ENCODE data around the gene ZAR1.
"Not testable (repeated sequence)": the region's sequence is repeated elsewhere in the genome, so short reads cannot be mapped to it uniquely, and the experiment has no call there.

Gene ZAR1, protein sequence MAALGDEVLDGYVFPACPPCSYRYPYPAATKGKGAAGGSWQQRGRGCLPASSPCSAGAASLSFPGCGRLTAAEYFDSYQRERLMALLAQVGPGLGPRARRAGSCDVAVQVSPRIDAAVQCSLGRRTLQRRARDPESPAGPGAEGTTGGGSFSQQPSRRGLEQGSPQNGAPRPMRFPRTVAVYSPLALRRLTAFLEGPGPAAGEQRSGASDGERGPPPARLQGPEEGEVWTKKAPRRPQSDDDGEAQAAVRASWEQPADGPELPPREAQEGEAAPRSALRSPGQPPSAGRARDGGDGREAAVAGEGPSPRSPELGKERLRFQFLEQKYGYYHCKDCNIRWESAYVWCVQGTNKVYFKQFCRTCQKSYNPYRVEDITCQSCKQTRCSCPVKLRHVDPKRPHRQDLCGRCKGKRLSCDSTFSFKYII

DNA sequence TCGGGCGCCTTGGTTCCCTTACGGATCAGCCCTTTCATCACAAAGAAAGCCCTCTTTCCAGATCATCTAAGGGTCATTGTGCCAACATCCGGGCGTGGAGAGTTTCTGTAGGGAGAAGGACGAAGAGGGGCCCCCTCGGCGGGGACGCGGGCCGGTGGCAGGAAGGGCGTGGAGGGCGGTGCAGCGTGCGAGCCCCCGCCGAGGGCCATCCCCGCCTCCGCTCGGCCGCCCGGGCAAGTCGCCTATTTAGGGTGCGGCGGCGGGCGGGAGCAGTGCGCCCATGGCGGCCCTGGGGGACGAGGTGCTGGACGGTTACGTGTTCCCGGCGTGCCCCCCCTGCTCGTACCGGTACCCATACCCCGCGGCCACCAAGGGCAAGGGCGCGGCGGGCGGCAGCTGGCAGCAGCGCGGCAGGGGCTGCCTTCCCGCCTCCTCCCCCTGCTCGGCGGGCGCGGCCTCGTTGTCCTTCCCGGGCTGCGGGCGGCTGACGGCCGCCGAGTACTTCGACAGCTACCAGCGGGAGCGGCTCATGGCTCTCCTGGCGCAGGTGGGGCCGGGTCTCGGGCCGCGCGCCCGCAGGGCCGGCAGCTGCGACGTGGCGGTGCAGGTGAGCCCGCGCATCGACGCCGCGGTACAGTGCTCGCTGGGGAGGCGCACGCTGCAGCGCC, at the start of gene ZAR1:
Gene ZAR1, plus strand, starts transcription at position 241 of the 668 bp plus-strand sequence. Its CDS starts 40 bp downstream, at position 281.
- peak; percentile 4 for DNase-seq

DNA sequence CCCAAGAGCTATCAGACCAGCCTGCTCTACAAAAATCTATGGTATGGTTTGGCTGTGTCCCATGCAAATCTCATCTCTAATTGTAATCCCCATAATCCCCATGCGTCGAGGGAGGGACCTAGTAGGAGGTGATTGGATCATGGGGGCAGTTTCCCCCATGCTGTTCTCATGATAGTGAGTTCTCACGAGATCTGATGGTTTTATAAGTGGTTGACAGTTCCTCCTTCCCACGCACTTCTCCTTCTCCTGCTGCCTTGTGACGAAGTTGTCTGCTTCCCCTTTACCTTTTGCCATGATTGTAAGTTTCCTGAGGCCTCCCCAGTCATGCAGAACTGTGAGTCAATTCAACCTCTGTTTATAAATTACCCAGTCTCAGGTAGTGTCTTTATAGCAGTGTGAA, 49.1 kb upstream of the ZAR1 start:
- DNase-seq: not testable (repeated sequence)

DNA sequence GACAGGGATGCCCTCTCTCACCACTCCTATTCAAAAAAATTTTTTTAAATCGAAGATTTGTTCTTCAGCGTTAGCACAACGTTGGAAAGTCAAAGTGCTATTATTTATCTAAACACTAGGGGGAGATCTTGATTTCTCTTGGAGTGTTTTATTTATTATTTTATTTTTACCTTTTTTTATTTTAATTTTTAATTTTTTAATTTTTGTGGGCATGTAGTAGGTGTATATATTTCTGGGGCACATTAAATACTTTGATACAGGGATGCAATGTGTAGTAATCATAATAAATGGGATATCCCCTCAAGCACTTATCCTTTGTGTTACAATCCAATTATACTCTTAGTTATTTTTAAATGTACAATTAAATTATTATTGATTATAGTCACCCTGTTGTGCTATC, 44.3 kb upstream of the ZAR1 start:
- DNase-seq: peak; percentile 9

DNA sequence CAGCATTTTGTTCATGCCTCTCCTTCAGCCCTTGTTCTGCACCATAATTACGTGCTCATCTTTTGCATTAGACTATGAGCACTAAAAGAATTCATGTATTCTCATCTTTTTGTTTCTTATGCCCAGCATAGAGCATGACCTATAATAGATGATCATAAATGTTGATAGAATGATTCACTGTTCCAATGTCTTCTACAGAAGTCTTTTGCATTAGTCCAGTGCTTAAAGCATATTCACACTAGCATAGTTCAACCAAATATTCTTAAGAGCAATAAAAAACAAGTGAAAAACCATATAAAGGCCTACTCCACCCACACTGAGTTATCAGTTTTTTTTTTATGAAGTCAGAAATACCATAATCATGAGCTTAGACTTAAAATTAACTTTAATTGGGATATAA, 43.4 kb upstream of the ZAR1 start:
- DNase-seq: no peak

DNA sequence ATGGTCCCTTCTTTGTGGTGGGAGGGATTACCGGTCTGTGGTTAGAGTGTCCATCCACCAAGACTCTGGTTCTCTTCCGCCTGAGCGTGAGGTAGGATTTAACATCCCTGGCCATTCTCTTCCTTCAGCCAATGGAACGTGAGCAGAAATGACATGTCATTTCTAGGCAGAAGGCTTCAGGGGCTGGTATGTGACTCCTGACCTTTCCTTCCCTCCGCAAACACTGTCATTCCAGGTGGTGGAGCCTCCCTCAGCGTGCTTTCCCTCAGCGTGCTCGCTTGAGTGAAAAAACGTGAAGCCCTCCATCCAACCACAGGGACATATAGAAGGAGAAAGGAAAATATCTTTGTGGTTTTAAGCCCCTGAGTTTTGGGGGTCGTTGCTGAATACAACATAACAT, 40.9 kb upstream of the ZAR1 start:
- no peak for DNase-seq

DNA sequence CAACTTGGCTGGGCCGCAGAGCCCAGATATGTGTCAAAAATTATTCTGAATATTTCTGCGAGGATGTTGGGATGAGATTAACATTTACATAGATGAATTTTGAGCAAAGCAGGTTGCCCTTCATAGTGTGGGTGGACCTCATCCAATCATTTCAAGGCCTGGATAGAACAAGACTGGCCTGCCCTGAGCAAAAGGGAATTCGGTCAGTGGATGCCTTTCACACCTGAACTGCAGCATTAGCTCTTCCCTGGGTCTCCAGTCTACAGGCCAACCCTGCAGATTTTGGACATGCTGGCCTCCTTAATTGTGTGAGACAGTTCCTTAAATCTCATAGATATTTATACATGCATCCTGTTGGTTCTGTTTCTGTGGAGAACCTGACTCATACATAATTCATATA, 39.3 kb upstream of the ZAR1 start:
- DNase-seq: no peak

DNA sequence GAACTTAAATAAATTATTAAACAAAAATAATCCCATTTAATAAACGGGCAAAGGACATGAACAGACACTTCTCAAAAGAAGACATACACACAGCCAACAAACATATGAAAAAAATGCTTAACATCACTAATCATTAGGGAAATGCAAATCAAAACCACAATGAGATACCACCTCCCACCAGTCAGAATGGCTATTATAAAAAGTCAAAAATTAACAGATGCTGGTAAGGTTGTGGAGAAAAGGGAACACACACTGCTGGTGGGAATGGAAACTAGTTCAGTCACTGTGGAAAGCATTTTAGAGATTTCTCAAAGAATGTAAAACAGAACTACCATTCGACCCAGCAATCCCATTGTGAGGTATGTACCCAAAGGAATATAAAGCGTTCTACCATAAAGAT, 38.4 kb upstream of the ZAR1 start:
- not testable (repeated sequence) for DNase-seq

DNA sequence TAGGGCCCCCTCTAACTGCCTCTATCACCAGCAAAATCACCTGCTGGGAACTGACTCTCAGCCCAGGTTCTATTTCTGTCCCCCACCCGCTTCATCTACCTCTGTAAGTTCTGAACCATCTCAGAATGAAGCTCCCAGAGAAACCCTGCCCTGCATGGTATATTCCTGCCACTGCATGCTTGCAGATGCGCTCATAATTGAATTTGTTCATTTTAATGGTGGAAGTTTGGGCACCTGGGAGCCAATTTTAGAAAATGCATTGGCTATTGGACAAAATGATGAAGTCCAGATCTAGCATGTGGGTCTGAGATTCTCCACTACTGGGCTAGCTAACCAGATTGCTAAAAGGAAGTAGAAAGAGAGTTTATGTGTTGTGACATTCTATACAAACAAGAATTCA, 35.5 kb upstream of the ZAR1 start:
- no peak for DNase-seq

DNA sequence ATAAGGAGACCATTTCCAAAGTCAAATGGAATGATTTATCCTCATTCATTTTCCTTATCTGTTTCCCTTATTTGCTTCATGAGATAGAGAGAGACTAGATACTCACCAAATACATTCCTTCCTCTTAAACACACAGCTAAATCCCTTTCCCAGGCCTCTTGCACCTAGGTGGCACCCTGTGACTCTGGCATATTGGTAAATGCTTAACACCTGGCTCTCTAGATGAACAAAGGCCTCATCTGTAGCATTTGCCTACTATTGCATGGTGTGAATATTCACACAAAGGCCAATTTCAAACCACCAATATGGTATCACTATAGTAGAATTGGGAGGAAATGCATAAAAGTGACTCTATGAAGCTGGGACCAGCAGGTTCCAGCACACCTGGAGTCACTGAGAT, 29.1 kb upstream of the ZAR1 start:
- DNase-seq: no peak

DNA sequence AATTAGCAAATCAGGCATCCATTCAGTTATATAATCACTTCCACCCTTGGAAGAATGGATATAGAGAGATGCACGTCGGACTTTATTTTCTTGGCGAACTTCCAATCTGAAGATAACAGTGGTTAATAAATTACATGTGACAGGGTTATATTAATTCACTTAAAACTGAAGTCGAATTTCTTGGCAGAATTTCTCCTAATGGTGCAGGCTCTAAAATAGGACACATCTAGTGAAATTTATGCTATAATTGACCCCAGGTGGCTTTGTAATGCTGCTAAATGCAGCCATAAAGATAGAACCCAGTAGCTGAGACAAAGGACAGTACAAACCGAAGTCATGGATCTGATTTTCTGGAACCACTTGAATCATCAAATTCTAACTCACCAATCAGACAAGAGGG, 27.7 kb upstream of the ZAR1 start:
- no peak for DNase-seq

DNA sequence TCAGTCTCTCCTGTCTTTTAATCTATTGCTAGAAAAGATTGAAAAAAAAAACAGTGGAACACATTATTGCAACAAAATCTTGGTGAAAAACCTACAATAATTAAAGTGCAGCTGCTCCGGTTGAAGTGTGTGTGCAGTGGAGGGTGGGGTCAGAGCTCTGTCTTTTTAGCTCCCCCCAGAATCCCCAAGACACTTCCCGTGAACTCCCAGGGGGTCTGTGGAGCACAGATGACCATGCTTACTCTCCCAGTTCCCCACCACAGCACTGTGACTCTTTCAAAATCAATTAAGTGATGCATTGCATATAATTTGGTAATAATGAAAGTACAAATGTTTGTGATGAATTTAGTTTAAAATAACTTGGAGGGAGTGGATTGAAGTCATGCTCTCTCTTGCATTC, 22.6 kb upstream of the ZAR1 start:
- DNase-seq: no peak

DNA sequence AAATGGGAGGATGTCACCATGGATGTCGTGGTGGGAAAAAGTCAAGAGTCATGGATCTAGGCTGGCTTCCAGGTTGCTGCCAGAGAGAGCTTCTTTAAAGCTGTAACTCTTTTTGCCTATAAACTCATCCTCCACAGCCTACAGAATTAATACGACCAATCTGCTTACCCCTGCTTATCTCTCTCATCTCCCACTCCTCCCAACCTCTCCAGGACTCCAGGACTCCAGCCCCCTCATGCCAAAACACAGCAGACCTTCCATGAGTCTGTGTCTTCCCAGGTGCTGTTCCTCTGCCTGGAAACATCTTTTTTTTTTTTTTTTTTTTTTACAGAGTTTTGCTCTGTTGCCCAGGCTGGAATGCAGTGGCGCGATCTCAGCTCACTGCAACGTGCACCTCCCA, 22.2 kb upstream of the ZAR1 start:
- no peak for DNase-seq

DNA sequence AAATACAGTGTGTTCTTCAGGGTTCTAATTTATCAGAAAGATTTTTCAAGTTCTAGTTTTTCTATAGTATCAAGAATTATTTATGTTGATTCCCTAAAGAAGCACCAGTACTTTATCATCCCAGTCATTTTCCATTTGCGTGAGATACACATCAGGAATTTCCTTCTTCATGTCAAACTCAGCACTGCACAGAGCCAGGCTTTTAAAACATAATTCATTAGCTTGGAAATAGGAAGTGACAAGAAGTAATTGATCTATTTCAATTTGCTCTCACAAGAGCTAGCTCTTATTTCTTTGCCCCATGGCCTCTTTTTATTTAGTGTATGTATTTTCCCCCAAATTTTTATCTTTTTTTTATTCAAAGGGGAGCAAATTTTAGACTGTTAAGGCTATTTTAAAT, 19.9 kb upstream of the ZAR1 start:
- no peak for DNase-seq

DNA sequence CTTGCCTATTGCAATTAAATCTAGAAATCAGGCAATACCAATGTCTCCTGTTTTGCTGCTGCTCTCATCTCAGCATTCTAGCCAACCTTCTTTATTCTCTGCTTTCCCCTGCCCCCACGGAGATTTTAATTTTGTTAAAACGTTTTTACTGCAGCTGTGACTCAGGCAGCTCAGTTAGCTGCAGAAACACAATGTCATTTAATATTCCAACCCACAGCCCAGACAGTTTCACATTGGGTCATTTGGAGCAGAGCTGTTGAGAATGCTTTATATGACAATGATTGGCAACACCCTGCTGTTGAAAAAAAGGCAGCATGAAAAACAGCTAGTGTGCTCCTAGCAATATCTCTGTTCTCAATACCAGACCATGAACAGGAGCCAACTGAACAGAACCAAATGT, 19.5 kb upstream of the ZAR1 start:
- no peak for DNase-seq

DNA sequence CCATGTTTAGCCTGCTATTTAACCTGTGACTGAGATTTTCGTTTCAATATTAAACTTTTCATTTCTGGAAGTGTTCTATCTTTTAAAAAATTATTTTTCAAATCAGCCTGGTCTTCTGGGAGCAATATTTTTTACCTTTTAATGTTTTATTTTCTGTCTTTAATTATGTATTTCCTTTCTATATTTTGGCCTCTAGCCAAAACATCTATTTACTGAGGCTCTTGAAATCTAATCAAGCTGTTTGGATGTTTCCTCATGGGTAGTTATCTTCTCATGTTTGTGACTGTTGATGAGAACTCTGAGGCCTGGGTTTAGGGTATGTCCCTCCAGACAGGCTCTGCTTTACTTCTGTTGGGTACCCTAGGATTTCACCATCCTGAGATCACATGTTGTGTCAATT, 17.3 kb upstream of the ZAR1 start:
- DNase-seq: peak; percentile 30

DNA sequence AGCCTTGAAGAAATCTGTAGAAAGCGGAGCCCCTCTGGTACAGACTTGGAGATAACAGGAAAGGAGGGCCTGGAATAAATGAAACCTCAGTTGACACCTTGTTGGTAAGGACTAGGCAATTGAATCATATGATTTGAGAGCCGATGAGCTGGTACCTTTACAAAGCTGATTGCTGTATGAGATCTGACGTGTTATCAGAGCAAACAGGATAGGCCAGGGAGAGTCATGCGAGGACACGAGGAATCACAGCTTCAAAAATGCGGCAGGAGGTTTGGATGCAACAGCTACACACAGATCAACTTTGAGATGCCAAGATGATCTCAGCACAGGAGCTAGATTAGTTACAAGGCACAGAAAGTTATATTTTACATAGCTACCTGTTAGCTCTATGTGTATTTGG, 14.3 kb upstream of the ZAR1 start:
- no peak for DNase-seq

DNA sequence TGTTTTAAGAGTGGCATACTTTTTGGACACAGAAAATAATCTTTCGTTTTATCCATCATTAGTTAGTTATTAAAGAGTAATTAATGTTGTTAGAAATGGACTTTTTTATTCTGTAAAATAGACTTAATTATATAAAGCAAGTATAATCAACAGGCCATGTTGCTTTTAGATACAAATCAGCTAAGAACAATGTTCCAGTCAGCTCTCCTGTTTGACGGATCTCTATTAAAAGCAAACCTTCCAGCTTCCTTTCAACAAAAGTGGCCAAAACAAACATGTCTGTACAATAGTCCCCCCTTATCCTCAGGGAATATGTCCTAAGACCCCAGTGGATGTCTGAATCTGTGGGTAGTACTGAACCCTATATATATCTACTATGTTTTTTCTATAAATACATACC, 11.8 kb upstream of the ZAR1 start:
- no peak for DNase-seq

DNA sequence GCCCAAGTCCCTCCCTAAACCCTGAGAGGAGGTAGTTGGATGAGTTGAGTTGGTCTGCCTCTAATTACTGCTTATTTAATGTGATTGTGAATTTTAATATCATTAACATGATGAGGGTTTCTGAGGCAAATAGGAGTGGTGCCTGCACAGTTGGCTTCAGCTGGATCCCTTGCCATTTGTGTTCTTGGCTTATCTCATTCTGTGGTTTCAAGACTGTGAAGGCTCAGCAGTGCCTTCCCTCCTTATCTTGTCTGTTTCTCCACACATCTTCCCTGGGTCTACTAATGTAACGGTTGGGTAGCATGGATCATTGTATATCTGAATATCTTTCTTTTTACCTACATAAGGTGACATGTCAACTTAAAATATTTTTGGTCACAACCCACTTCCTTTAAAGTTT, 8.5 kb upstream of the ZAR1 start:
- no peak for DNase-seq

DNA sequence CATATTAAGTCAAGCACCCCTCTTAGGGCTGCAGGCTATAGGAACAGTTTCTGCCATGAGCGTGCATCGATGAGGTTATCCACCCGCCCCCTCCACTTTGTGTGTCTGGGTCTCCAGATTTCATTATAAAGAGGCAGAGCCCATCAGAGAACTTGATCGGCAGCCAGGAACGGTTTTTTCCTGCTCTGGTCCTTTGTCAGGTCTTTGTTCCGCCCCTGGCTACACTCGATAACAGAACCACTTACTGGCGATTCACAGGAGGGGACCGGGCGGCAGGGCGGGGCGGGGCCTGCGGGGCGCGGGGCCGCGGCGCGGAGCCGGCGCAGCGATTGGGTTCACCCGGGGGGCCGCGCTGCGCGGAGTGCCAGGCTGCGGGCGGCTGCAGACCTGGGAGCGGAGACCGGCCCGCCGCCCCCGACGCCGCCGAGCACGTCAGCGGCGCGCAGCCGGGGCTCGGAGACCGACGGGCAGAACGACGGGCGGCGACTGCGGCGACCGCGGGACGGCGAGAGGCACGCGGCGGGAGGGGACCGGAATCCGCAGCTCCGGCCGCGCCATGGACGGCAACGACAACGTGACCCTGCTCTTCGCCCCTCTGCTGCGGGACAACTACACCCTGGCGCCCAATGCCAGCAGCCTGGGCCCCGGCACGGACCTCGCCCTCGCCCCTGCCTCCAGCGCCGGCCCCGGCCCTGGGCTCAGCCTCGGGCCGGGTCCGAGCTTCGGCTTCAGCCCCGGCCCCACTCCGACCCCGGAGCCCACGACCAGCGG, 6.9 kb upstream of the ZAR1 start, which contains the start of gene SLC10A4:
Gene SLC10A4, plus strand, starts transcription at position 338 of the 771 bp plus-strand sequence. Its CDS starts 219 bp downstream, at position 557.
- peak; percentile 29 for DNase-seq

DNA sequence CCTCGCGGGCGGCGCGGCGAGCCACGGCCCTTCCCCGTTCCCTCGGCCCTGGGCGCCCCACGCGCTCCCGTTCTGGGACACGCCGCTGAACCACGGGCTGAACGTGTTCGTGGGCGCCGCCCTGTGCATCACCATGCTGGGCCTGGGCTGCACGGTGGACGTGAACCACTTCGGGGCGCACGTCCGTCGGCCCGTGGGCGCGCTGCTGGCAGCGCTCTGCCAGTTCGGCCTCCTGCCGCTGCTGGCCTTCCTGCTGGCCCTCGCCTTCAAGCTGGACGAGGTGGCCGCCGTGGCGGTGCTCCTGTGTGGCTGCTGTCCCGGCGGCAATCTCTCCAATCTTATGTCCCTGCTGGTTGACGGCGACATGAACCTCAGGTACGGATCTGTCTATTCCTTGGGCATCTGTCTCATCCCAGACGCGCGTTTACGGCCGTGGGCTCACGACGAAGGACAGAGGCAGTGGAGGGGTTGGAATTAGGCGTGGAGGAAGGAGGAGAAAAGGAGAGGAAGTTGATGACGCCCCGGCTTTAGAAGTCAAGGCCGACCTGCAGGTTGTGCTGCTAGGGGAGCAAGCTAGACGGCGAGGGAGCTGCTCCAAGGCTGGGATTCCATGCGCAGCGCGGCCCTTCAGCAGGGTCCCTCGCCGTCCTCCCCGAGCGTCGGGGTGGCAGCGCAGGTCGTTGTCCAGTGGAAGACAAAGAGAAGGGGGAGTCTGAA, 6.1 kb upstream of the ZAR1 start:
- DNase-seq: no peak

DNA sequence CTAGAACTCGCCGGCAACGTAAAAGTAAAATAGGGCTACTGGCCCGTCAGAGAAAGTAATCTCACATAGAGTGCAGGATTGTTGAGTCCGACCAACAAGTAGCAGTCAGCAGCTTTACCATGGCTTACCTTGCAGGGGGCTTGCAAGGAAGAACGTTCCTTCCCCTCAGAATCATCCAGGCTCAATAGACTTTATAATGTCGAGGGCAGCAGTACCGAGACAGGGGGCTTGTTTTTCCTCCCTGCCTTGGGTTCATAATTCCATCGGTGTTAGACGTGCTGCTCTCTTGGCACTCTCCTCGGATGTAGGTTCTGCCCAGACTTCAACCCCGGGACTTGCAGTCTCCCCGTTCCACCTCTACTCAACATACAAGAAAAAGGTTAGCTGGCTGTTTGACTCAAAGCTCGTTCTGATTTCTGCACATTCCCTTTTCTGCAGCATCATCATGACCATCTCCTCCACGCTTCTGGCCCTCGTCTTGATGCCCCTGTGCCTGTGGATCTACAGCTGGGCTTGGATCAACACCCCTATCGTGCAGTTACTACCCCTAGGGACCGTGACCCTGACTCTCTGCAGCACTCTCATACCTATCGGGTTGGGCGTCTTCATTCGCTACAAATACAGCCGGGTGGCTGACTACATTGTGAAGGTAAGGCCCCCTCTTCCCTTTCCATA, 5.4 kb upstream of the ZAR1 start:
- no peak for DNase-seq

DNA sequence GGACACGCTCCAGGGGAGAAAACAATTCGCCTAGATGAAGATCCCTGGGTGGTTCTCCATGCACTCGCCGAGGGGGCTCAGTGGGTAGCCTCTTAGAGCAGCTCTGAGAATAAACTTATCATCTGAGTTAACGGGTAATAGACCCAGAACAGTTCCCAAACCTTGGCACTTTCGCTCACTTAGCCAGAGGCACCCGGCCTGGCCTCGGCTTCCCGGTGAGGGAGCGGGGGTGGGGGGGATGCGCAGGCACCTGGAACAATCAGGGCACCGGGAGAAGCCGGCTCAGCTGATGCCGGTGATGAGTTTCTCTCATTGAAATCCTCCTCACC, 405 bp upstream of the ZAR1 start:
- DNase-seq: no peak

Data from NCI-H510A treated with DMSO at 0.1 percent for 48 hours (cell line).